HEK293 (cell line): ENCODE results near the gene DBNL.

Experiments used
- HOXA7 ChIP-seq: sonication (generic); formaldehyde crosslinking; IDR thresholded peaks from 2 replicates; pipeline ENCODE4 v1.8.1; 2022; ENCODE audit warnings: missing genetic modification reagents, borderline replicate concordance
- ZBTB10 ChIP-seq: fragments of 450-650 bp; formaldehyde crosslinking; IDR thresholded peaks from 2 replicates; pipeline ENCODE4 v1.5.1; 2016; ENCODE audit warnings: missing biosample characterization, missing genetic modification characterization
- ZNF146 ChIP-seq: fragments of 450-650 bp; formaldehyde crosslinking; IDR thresholded peaks from 2 replicates; pipeline ENCODE4 v1.5.1; 2016; ENCODE audit warnings: missing biosample characterization, missing genetic modification characterization
- ZNF175 ChIP-seq: fragments of 450-650 bp; formaldehyde crosslinking; IDR thresholded peaks from 2 replicates; pipeline ENCODE4 v1.5.1; 2016; ENCODE audit warnings: missing biosample characterization, missing genetic modification characterization
- ZNF426 ChIP-seq: fragments of 450-650 bp; formaldehyde crosslinking; IDR thresholded peaks from 2 replicates; pipeline ENCODE4 v1.5.1; 2017; ENCODE audit warnings: missing biosample characterization, missing genetic modification characterization, mild to moderate bottlenecking, inconsistent platforms, moderate library complexity
- ZNF473 ChIP-seq: fragments of 450-650 bp; formaldehyde crosslinking; IDR thresholded peaks from 2 replicates; pipeline ENCODE4 v1.5.1; 2017; ENCODE audit warnings: missing biosample characterization, missing genetic modification characterization

GRCh38 chr7:44079331-44080021 lies 35.0 kb downstream of the DBNL start:
- TF ChIP-seq ZNF426 (tag by site-specific recombination) (no peak), ZNF175 (no peak), ZNF146 (tag by site-specific recombination) (no peak), HOXA7 (no peak), ZBTB10 (tag by site-specific recombination) (no peak), ZNF473 (no peak)
